NOMO-1 treated with dmso at 0.1 percent for 144 hours (cell line): ENCODE measurements around the gene DHRS12.

ENCODE experiments used
- DNase-seq: peaks from one replicate; lab custom pipeline; 2025; ENCODE audit not compliant: unreplicated experiment; lab: John Stamatoyannopoulos, UW

The DHRS12 gene

GRCh38 chr13:51784097-51784496, 19.9 kb downstream of the DHRS12 start:
- no peak for DNase-seq

- DNase-seq = no peak
These were observed 20.4 kb downstream of the DHRS12 start for GRCh38 chr13:51783428-51784094.

DNA sequence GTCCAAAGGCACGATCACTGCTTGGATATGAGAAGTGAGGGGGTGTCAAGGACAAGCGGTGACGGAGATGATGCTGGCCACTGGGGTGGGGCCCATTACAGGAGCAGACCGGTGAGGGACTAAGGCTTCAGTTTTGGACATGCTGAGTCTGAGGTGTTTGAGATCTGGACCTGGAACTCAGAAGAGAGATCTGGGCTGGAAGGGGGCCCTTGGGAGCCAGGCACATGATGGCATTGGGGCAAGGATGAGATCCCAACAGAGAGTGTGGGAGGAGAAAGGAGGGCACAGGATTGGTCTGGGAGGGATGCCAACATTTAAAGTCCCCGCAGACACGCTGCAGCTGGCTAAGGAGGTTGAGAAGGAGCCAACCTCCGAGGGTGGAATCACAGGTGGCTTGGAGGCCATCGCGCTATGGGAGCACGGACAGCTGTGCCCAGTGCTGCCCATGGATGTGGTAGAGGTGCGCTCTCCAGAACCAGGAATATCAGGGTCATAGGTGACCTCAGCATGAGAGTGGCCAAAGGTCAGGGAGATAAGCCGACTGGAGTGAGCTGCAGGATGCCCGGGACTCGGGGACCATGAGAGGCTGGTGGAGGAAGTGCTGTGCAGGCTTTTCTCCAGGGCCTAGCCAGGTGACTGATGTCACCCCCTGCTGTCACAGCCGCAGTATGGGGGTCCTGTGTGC, 21.8 kb downstream of the DHRS12 start:
- no peak for DNase-seq

- no peak for DNase-seq
These were observed 22.5 kb downstream of the DHRS12 start for GRCh38 chr13:51781246-51782022.

DNA sequence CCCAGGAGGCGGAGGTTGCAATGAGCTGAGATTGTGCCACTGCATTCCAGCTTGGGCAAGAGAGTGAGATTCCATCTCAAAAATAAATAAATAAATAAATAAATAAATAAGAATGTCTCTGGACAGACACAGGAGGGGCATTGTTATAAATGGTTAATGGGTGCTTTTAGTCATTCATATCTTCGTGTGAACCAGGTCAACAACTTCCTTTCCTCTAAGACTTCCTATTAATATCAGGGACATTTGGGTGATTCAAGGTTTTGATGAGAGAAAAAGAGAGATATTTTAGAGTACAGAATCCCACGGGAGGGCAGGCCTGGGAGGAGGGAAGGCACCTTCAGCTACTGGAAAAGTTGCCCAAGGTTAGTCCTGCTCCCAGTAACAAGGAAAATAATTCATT, 23.9 kb downstream of the DHRS12 start:
- DNase-seq = no peak

- no peak for DNase-seq
These were observed 25.6 kb downstream of the DHRS12 start for GRCh38 chr13:51778392-51778791.

- no peak for DNase-seq
These were observed 26.0 kb downstream of the DHRS12 start for GRCh38 chr13:51777921-51778320.

DNA sequence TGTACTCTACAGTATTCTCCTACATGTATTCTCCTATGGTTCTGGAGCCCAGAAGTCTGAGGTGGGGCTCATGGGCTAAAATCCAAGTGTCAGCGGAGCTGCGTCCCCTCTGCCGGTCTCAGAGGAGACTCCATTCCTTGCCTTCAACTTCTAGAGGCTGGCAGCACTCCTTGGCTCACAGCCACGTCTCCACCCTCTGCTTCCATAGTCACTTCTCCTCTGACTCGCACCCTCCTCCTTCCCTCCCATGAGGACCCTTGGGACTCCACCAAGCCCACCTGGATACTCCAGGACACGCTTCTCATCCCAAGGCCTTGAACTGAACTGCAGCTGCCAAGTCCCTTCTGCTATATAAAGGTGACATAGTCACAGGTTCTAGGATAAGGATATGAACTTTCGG, 27.8 kb downstream of the DHRS12 start:
- DNase-seq = no peak

GRCh38 chr13:51773515-51773914, 30.4 kb downstream of the DHRS12 start:
- no peak for DNase-seq

GRCh38 chr13:51772781-51773180, 31.2 kb downstream of the DHRS12 start:
- DNase-seq = no peak

GRCh38 chr13:51772105-51772455, 31.9 kb downstream of the DHRS12 start:
- DNase-seq = no peak

- DNase-seq = no peak
These were observed 32.4 kb downstream of the DHRS12 start for GRCh38 chr13:51771418-51772104.

- DNase-seq = no peak
These were observed 33.1 kb downstream of the DHRS12 start for GRCh38 chr13:51770681-51771417.

GRCh38 chr13:51770160-51770559, 33.8 kb downstream of the DHRS12 start:
- no peak for DNase-seq

GRCh38 chr13:51769455-51770127, 34.4 kb downstream of the DHRS12 start:
- no peak for DNase-seq

GRCh38 chr13:51768976-51769375, 35.0 kb downstream of the DHRS12 start:
- DNase-seq = no peak

DNA sequence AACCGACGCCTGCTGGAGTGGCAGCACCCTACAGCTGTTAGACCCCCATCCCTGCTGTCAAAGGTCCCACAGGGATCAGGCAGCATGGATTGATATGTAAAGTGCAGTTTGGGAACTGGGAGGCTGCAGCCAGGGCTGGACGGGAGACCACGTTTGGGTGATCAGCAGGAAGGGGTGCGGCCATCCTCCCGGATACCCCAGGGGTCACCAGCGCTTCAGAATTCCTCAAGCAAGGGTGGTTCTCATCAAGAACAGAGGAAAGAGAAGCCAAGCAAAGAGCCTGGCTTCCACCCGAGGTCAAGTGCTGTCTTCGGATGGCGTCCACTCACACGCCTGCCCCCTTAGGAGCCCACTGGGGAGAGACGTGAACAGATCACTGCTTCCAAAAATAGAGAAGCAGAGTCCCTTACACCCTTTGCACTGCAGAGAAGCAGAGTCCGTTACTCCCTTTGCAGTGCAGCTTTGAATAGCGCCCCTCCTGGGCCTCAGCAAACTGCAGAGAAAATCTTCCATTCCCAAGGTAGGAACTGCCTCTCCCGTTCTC, 35.5 kb downstream of the DHRS12 start:
- DNase-seq = no peak

GRCh38 chr13:51767100-51767499, 36.9 kb downstream of the DHRS12 start:
- no peak for DNase-seq

- DNase-seq = no peak
These were observed 38.8 kb downstream of the DHRS12 start for GRCh38 chr13:51765142-51765515.
